ENCODE data around the gene EPB42. TPM values are rescaled to one million over a fixed set of nuclear protein-coding genes. Genes with fewer than 3 reads are reported as not detected.

Gene EPB42
- total RNA-seq, 6 donors from 2014 or later = 0.39 TPM; not detected in 5

DNA sequence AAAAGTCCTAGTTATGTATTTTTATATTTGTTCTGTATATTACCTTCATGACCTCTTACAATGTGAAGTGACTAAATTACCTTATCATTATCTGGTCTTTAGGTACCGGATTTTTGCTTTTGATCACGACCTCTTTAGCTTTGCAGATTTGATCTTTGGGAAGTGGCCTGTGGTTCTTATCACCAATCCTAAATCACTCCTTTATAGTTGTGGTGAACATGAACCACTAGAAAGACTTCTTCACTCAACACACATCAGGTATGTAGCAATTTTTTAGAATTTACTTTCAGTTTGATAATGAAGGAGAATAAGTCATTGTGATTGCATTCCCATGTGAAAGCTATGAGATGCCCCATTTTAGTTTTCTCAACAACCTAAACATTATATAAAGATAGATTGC is 69.1 kb downstream of the EPB42 start:
- Histone ChIP-seq H3K27me3 (no peaks in the 10 kb centered on the region), H3K27ac (no peak overlapping the region), H3K4me3 (no peak overlapping the region), H3K9me3 (no peaks in the 10 kb centered on the region), H3K4me1 (no peaks in the 10 kb centered on the region), H3K36me3 (peaks cover 13 to 94% (median 27%) of the 10 kb centered on the region in 4 donors)
- ATAC-seq (ENCODE audit: low FRiP score in 2 of 2) = no peak
- no peak for DNase-seq
- WGBS, 2 donors = 85 to 86% methylated on average over 2 of the region's 2 CpGs
- TF ChIP-seq, protein P1, sequence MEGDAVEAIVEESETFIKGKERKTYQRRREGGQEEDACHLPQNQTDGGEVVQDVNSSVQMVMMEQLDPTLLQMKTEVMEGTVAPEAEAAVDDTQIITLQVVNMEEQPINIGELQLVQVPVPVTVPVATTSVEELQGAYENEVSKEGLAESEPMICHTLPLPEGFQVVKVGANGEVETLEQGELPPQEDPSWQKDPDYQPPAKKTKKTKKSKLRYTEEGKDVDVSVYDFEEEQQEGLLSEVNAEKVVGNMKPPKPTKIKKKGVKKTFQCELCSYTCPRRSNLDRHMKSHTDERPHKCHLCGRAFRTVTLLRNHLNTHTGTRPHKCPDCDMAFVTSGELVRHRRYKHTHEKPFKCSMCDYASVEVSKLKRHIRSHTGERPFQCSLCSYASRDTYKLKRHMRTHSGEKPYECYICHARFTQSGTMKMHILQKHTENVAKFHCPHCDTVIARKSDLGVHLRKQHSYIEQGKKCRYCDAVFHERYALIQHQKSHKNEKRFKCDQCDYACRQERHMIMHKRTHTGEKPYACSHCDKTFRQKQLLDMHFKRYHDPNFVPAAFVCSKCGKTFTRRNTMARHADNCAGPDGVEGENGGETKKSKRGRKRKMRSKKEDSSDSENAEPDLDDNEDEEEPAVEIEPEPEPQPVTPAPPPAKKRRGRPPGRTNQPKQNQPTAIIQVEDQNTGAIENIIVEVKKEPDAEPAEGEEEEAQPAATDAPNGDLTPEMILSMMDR (IDR thresholded peaks at IDR 0.05) = no peak
- TF ChIP-seq POLR2A (IDR thresholded peaks at IDR 0.05) (no peak), POLR2AphosphoS5 (IDR thresholded peaks at IDR 0.05) (no peak), EP300 (IDR thresholded peaks at IDR 0.05) (no peak)

DNA sequence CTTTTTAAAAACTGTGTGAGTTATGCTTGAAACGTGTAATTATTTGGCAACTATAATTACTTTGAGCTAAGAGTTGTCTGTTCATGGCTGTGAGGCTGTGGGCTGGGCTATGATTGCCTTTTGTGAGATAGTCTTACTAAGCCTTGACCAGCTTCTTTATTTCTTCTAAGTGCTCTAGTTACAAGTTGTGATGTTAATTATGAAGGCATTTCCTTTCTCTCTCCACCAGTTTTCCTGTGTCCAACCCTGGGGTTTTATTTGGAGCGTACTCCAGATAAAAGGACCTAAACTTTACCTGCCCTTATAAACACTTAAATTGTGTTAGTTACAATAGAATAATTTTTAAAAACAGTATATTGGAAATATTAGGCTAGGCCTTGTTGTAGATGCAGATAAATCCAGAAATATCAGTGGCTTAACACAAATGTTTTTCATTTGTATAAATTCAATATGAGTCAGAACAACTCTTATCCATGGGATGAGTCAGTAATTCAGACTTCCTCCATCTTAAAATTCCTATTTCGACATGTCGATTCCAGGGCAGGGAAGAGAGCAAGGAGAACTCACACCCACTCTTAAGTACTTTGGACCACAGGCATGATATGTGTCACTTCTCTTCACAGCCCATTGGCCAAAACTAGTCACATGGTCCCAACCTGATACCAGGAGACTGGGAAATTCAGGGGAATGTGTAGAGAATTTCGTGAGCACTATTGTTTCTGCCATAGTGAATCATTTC is 70.5 kb downstream of the EPB42 start:
- DNase-seq = no peak
- Histone ChIP-seq H3K36me3 (peaks cover 13 to 85% (median 27%) of the 10 kb centered on the region in 4 donors), H3K4me1 (no peaks in the 10 kb centered on the region), H3K27me3 (no peaks in the 10 kb centered on the region), H3K9me3 (no peaks in the 10 kb centered on the region), H3K4me3 (no peak overlapping the region), H3K27ac (no peak overlapping the region)
- WGBS, 2 donors = 92 to 93% methylated on average over 5 of the region's 5 CpGs
- TF ChIP-seq POLR2AphosphoS5 (IDR thresholded peaks at IDR 0.05) = no peak
- no peak for TF ChIP-seq POLR2A (IDR thresholded peaks at IDR 0.05)
- TF ChIP-seq, protein P1 (IDR thresholded peaks at IDR 0.05) = no peak
- TF ChIP-seq EP300 (IDR thresholded peaks at IDR 0.05) = no peak
- no peak for ATAC-seq (ENCODE audit: low FRiP score in 2 of 2)

Small RNA genes within 50 kb of the gene (small RNA-seq; reads per million reads assigned to genes)
- gene RF00019 = 0 reads per million in 4 donors

Other genes starting within 250 kb of the EPB42 start
- 10 to 100 TPM; 23.7 to 49.2 (median 27.2) TPM for gene UBR1, start 115.0 kb downstream of the EPB42 start, total RNA-seq
- 10 to 100 TPM; 20.9 to 45.1 (median 25.1) TPM for gene TMEM62, start 87.4 kb downstream of the EPB42 start, total RNA-seq
- gene CCNDBP1, start 35.6 kb downstream of the EPB42 start, total RNA-seq = 100 to 1,000 TPM in 2 of 6 donors, 10 to 100 TPM in 4; 56.1 to 117 (median 95.5) TPM
- gene TGM5, start 45.9 kb upstream of the EPB42 start, total RNA-seq = under 1 TPM in 1 of 6 donors, not detected in 5; 0.30 TPM
- gene TGM7, start 81.2 kb upstream of the EPB42 start, total RNA-seq = not detected
- 1 to 10 TPM; 1.0 to 8.2 (median 6.3) TPM for gene LCMT2, start 109.6 kb upstream of the EPB42 start, total RNA-seq
- gene ZSCAN29, start 150.0 kb upstream of the EPB42 start, total RNA-seq = 10 to 100 TPM; 23.9 to 63.9 (median 24.7) TPM
- gene TUBGCP4, start 150.1 kb upstream of the EPB42 start, total RNA-seq = 10 to 100 TPM in 5 of 6 donors, 1 to 10 TPM in 1; 5.2 to 20.2 (median 17.0) TPM